GM10266 (cell line): ENCODE measurements around the gene JARID2.
"Not testable (repeated sequence)": the region's sequence is repeated elsewhere in the genome, so short reads cannot be mapped to it uniquely, and the experiment has no call there.

Experiments
- DNase-seq: peaks from one replicate; pipeline ENCODE4 v3.0.0; 2012; ENCODE audit errors: extremely low spot score
- CTCF ChIP-seq: IDR thresholded peaks from 2 replicates; pipeline ENCODE4 v1.5.1; 2012; ENCODE audit warnings: mild to moderate bottlenecking, low read depth; ENCODE audit not compliant: control insufficient read depth, insufficient read depth; ENCODE audit errors: missing control alignments

Gene JARID2

DNA sequence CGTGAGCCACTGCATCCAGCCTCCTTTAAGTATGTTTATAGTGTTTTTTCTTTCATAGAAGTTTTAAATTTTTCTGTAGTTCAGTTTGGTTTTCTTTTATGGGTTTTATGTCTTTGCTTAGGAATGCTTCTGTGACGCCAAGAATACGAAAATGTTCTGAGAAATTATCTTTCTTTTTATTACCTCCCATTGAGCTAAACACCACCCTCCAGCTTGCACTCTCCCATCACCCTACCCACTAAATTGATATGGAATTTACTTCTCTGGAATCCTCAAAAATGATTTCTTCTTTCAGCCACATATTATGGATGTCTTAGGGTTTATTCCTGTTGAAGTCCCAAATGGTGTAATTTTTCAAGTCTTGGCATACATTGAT is 38.1 kb downstream of the JARID2 start:
- DNase-seq: no peak
- no peak for TF ChIP-seq CTCF

- DNase-seq: no peak
- TF ChIP-seq CTCF: no peak
These were observed 38.9 kb downstream of the JARID2 start for GRCh38 chr6:15284743-15285142.

- no peak for TF ChIP-seq CTCF
- DNase-seq: no peak
These were observed 39.9 kb downstream of the JARID2 start for GRCh38 chr6:15285682-15286294.

DNA sequence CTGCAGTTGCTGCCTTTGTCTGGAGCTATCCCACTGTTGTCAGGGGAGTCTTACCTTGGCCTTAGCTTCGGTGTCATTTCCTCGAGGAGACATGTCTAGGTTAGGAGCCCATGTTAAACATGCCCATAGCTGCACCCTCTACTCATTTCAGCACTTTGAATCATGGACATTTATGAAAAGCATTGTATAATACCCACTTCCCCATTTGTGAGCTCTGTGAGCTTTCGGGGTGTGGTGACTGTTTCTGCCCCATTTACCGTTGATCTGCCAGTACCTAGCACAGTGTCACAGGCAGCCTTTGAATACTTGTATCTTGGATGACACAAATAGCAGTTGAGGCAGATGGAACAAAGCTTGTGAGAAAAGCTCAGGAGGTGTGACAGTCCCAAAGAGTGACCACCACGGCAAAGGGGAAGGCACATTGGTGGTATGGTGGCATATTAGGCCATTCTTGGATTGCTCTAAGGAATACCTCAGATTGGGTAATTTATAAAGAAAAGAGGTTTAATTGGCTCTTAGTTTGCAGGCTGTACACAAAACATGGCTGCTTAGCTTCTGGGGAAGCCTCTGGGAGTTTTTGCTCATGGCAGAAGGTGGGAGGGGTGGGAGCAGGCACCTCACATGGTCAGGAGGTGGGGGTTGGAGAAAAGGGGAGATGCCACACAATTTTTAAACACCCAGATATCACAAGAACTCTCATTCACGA is 42.0 kb downstream of the JARID2 start:
- no peak for TF ChIP-seq CTCF
- peak; percentile 66 for DNase-seq

GRCh38 chr6:15288856-15289255 is 43.0 kb downstream of the JARID2 start:
- TF ChIP-seq CTCF: no peak
- DNase-seq: no peak

- not testable (repeated sequence) for DNase-seq
These were observed 43.6 kb downstream of the JARID2 start for GRCh38 chr6:15289456-15289855.

DNA sequence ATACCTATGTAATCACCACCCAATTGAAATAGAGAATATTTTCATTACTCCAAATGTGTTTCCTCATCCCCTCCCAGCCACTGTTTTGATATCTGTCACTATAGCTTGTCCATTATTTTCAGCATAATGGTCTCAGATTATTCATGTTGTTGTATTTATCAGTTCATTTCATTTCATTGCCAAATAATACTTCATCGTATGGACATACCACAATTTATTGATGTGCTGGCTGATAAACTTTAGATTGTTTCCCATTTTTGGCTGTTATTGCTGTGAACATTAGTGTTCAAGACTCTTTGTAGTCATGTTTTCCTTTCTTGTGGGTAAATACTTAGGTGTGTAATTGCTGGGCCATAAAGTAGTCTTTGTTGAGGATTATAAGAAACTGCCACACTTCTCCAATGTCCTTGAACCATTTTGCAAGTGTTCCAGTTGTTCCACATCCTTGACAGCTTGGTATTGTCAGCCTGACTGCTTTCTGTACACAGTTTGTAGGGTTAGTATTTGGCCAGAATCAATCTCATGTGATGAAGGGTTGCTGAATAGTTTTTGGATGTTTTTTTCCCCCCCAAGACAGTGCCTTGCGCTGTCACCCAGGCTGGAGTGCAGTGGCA is 44.3 kb downstream of the JARID2 start:
- no peak for TF ChIP-seq CTCF
- DNase-seq: no peak
